ENCODE results near the gene ARID3A. TPM values are rescaled to one million over a fixed set of nuclear protein-coding genes. Genes with fewer than 3 reads are reported as not detected.
A peak's percentile ranks its signal among the peaks of the same experiment; 100 is the strongest.

Gene ARID3A
- total and polyA plus RNA-seq, 2 of the 13 experiments (the other 11 are each of a cell fraction or from before 2014, with no cell fraction given), result 71.3 to 77.9 TPM

- TF ChIP-seq LCORL (IDR thresholded peaks at IDR 0.05) (no peak), LCORL (CRISPR knock-in tag; IDR thresholded peaks at IDR 0.05) (peak; percentile 97), ZNF292 (CRISPR knock-in tag; IDR thresholded peaks at IDR 0.05; ENCODE audit: borderline replicate concordance, low read depth) (peak; percentile 53; the same call in 1 of the 2 replicates), CREB1 (IDR thresholded peaks at IDR 0.05) (no peak), CREB1 (CRISPR knock-in tag; IDR thresholded peaks at IDR 0.05) (no peak), ZSCAN21 (CRISPR knock-in tag; IDR thresholded peaks at IDR 0.05; ENCODE audit: borderline replicate concordance) (peak; percentile 69; the same call in 1 of the 2 replicates), TERF1 (CRISPR knock-in tag; IDR thresholded peaks at IDR 0.05) (no peak), TP53 (CRISPR knock-in tag; conservative IDR thresholded peaks at IDR 0.05) (peak; percentile 77; the same call in 1 of the 2 replicates), AHR (CRISPR knock-in tag; IDR thresholded peaks at IDR 0.05) (peak; percentile 72; the same call in 1 of the 2 replicates), HMGXB4 (CRISPR knock-in tag; IDR thresholded peaks at IDR 0.05; ENCODE audit: borderline replicate concordance in 1 of 2, low read depth in 1 of 2) (peak; percentile 59 to 71; a peak in 2 of 4 replicates), ZNF609 (CRISPR knock-in tag; IDR thresholded peaks at IDR 0.05; ENCODE audit: borderline replicate concordance) (peak; percentile 93), ZNF607 (CRISPR knock-in tag; IDR thresholded peaks at IDR 0.05; ENCODE audit: borderline replicate concordance) (peak; percentile 85; the same call in 1 of the 2 replicates), HOXA3 (CRISPR knock-in tag; IDR thresholded peaks at IDR 0.05) (peak; percentile 93), HDAC1 (CRISPR knock-in tag; IDR thresholded peaks at IDR 0.05) (peak; percentile 89), SPEN (CRISPR knock-in tag; IDR thresholded peaks at IDR 0.05; ENCODE audit: low read depth) (peak; percentile 89), NR0B2 (CRISPR knock-in tag; IDR thresholded peaks at IDR 0.05) (peak; percentile 87; the same call in 1 of the 2 replicates)
Measured at GRCh38 chr19:934865-935479, 9.1 kb downstream of the ARID3A start (continued).

Data from HepG2 (cell line).